GM12801 (cell line): Measurements from ENCODE around the gene PAM.

Experiments
- CTCF ChIP-seq: IDR thresholded peaks from one replicate; pipeline ENCODE4 v1.5.1; 2011; ENCODE audit warnings: control low read depth; ENCODE audit not compliant: insufficient read length; ENCODE audit errors: extremely low read depth

The PAM gene

GRCh38 chr5:102787134-102787533 is 32.0 kb downstream of the PAM start:
- no peak for TF ChIP-seq CTCF

GRCh38 chr5:102788788-102789187 is 33.7 kb downstream of the PAM start:
- TF ChIP-seq CTCF = no peak

DNA sequence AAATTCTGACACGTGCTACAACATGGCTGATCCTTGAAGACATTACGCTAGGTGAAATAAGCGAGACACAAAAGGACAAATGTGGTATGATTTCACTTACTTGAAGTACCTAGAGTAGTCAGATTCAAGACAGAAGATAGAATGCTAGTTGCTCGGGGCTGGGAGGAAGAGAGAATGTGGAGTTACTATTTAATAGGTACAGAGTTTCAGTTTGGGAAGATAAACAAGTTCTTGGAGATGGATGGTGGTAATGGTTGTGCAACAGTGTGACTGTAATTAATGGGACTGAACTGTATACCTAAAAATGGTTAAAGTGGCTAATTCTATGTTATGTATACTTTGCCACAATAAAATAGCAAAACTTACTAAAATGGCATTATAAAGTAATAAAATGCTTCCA is 34.4 kb downstream of the PAM start:
- no peak for TF ChIP-seq CTCF

GRCh38 chr5:102790748-102791147 is 35.6 kb downstream of the PAM start:
- no peak for TF ChIP-seq CTCF

DNA sequence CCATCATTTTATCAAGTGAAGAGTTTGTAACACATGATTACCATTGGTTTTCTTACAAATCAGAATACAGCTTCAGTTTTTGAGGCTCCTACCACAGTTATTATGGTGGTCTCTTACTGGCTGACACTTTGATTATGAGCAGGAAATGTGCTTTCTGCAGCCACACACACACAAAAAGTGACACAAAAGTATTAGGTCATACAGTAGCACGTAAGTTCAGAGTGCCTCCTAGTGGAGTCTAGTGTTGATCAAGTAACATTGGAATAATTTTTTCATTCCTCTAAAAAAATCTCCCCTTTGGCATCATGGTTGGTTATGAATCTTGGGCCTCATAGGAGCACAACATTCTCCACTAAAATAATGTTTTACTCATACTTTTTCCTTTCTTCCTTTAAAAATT is 37.6 kb downstream of the PAM start:
- TF ChIP-seq CTCF = no peak

GRCh38 chr5:102794047-102794446 is 38.9 kb downstream of the PAM start:
- no peak for TF ChIP-seq CTCF

DNA sequence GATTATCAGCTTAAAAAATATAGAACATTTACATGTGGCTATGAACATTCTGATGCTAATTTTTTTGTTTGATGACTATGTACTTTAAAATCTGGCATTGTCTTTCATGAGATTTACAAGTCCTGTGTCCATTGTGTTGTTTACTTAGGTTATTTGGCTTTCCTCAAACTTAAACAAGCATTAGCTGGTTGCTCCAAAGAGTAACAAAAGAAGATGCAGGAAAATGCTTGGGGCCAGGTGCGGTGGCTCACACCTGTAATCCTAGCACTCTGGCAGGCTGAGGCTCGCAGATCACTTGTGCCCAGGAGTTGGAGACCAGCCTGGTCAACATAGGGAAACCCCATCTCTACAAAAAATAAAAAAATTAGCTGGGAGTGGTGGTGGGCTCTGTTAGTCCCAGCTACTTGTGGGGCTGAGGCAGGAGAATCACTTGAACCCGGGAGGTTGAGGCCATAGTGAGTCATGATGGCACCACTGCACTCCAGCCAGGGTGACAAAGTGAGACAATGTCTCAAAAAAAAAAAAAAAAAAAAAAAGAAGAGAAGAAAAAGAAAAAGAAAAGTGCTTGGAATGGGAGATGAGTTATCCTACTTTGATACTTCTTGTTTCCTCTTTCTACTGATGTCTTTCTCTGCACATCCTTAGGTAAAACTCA is 39.7 kb downstream of the PAM start:
- TF ChIP-seq CTCF = no peak
